Measurements from ENCODE around the gene APP.

APP gene

GRCh38 chr21:26148840-26149354 is 21.7 kb downstream of the APP start:
- no peaks in the 10 kb centered on the region for H3K9me3 ChIP-seq (ENCODE audit: insufficient read depth, low read length)
- H4K20me1 ChIP-seq (ENCODE audit: insufficient read depth, low read length): no peaks in the 10 kb centered on the region
- H3K36me3 ChIP-seq (replicated peaks; ENCODE audit: low read depth, low read length): no peaks in the 10 kb centered on the region
- no peak overlapping the region for H3K4me3 ChIP-seq (ENCODE audit: low read length)
- H3K79me2 ChIP-seq (ENCODE audit: low read length): no peaks in the 10 kb centered on the region
- H3K4me1 ChIP-seq (ENCODE audit: low read length): no peaks in the 10 kb centered on the region
- no peak for TF ChIP-seq CTCF (IDR thresholded peaks at IDR 0.05; ENCODE audit: low read depth, low read length)
- no peak for TF ChIP-seq EZH2phosphoT487 (IDR thresholded peaks at IDR 0.05; ENCODE audit: low read depth)
- no peaks in the 10 kb centered on the region for H3K27me3 ChIP-seq (ENCODE audit: low read depth, low read length)
- no peak overlapping the region for H3K27ac ChIP-seq (ENCODE audit: low read length)
- H3K4me2 ChIP-seq (ENCODE audit: low read length): no peak overlapping the region
- H2AFZ ChIP-seq (ENCODE audit: low read depth, low read length): no peak overlapping the region
- no peak overlapping the region for H3K9ac ChIP-seq (ENCODE audit: low read length)

DNA sequence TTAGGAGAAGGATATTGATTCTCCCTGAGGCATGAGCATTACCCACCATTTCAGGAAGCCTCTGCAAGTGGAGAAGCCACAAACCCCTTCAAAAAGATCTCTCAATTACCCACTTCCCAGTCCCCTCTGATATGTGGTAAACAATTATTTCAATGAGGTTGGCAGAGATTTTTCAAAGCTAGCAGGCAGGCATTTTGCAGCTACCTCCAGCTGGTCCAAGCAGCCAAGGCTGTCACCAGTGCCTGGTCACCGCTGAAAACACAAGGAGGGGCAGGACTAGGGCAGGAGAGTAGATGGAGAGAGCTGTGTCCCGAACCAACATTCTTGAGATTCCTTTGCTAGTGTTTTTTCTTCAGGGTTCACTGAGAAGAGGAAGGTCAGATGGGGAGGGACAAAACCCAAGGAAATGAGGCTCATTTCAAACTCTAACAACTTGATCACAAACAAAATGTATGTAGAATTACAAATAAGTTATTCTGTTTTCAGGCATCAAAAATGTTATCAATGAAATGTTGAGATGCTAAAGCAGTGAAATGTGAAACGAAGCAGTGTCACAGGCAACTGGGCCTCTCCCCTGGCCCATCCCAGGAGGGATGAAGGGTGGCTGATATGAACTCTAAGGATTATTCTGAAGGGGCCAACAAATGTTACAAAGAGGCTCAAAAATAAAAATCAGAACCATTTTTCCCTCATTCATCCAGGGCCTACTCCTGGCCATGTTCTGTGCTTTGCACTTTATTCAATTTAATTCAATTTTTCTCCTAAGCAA is 22.3 kb downstream of the APP start:
- Histone ChIP-seq H3K4me3 (ENCODE audit: low read length) (no peak overlapping the region), H3K27ac (ENCODE audit: low read length) (no peak overlapping the region), H3K27me3 (ENCODE audit: low read depth, low read length) (no peaks in the 10 kb centered on the region), H3K4me1 (ENCODE audit: low read length) (no peaks in the 10 kb centered on the region), H3K9me3 (ENCODE audit: insufficient read depth, low read length) (no peaks in the 10 kb centered on the region), H3K36me3 (replicated peaks; ENCODE audit: low read depth, low read length) (no peaks in the 10 kb centered on the region), H2AFZ (ENCODE audit: low read depth, low read length) (no peak overlapping the region), H3K9ac (ENCODE audit: low read length) (no peak overlapping the region), H4K20me1 (ENCODE audit: insufficient read depth, low read length) (no peaks in the 10 kb centered on the region), H3K4me2 (ENCODE audit: low read length) (no peak overlapping the region), H3K79me2 (ENCODE audit: low read length) (no peaks in the 10 kb centered on the region)
- no peak for TF ChIP-seq CTCF (IDR thresholded peaks at IDR 0.05; ENCODE audit: low read depth, low read length)
- no peak for TF ChIP-seq EZH2phosphoT487 (IDR thresholded peaks at IDR 0.05; ENCODE audit: low read depth)

- TF ChIP-seq EZH2phosphoT487 (IDR thresholded peaks at IDR 0.05; ENCODE audit: low read depth) (no peak), CTCF (IDR thresholded peaks at IDR 0.05; ENCODE audit: low read depth, low read length) (no peak)
- Histone ChIP-seq H3K79me2 (ENCODE audit: low read length) (no peaks in the 10 kb centered on the region), H3K27me3 (ENCODE audit: low read depth, low read length) (no peaks in the 10 kb centered on the region), H3K27ac (ENCODE audit: low read length) (no peak overlapping the region), H4K20me1 (ENCODE audit: insufficient read depth, low read length) (no peaks in the 10 kb centered on the region), H3K9me3 (ENCODE audit: insufficient read depth, low read length) (no peaks in the 10 kb centered on the region), H3K36me3 (replicated peaks; ENCODE audit: low read depth, low read length) (no peaks in the 10 kb centered on the region), H3K4me1 (ENCODE audit: low read length) (no peaks in the 10 kb centered on the region), H3K4me3 (ENCODE audit: low read length) (no peak overlapping the region), H3K4me2 (ENCODE audit: low read length) (no peak overlapping the region), H2AFZ (ENCODE audit: low read depth, low read length) (no peak overlapping the region), H3K9ac (ENCODE audit: low read length) (no peak overlapping the region)
Observed at GRCh38 chr21:26147535-26147934, 23.0 kb downstream of the APP start.

GRCh38 chr21:26146681-26147080 is 23.9 kb downstream of the APP start:
- Histone ChIP-seq H3K27ac (ENCODE audit: low read length) (no peak overlapping the region), H3K27me3 (ENCODE audit: low read depth, low read length) (no peaks in the 10 kb centered on the region), H3K9ac (ENCODE audit: low read length) (no peak overlapping the region), H3K4me1 (ENCODE audit: low read length) (no peaks in the 10 kb centered on the region), H3K4me2 (ENCODE audit: low read length) (no peak overlapping the region), H3K36me3 (replicated peaks; ENCODE audit: low read depth, low read length) (no peaks in the 10 kb centered on the region), H2AFZ (ENCODE audit: low read depth, low read length) (no peak overlapping the region), H4K20me1 (ENCODE audit: insufficient read depth, low read length) (no peaks in the 10 kb centered on the region), H3K9me3 (ENCODE audit: insufficient read depth, low read length) (no peaks in the 10 kb centered on the region), H3K79me2 (ENCODE audit: low read length) (no peaks in the 10 kb centered on the region), H3K4me3 (ENCODE audit: low read length) (no peak overlapping the region)
- TF ChIP-seq CTCF (IDR thresholded peaks at IDR 0.05; ENCODE audit: low read depth, low read length) (no peak), EZH2phosphoT487 (IDR thresholded peaks at IDR 0.05; ENCODE audit: low read depth) (no peak)

All from OCI-LY3 (cell line).